Ishikawa (cell line): ENCODE results near the gene LRRC42.

Experiments used
- CEBPB ChIP-seq: IDR thresholded peaks from 2 replicates; pipeline ENCODE4 v1.6.1; 2012
- CREB1 ChIP-seq: IDR thresholded peaks from 2 replicates; pipeline ENCODE4 v1.6.1; 2012; ENCODE audit warnings: low read depth
- EP300 ChIP-seq: IDR thresholded peaks from 2 replicates; pipeline ENCODE4 v1.6.1; 2012; ENCODE audit warnings: borderline replicate concordance
- FOXM1 ChIP-seq: IDR thresholded peaks from 2 replicates; pipeline ENCODE4 v1.6.1; 2012; ENCODE audit warnings: low read depth, borderline replicate concordance
- RAD21 ChIP-seq: IDR thresholded peaks from 2 replicates; pipeline ENCODE4 v1.6.1; 2012; ENCODE audit warnings: low read depth
- REST ChIP-seq: IDR thresholded peaks from 2 replicates; pipeline ENCODE4 v1.6.1; 2012; ENCODE audit warnings: low read depth, mild to moderate bottlenecking

- TF ChIP-seq REST (no peak), CEBPB (no peak), FOXM1 (no peak), EP300 (no peak), CREB1 (no peak), RAD21 (no peak)
Observed at GRCh38 chr1:53936430-53936829, 9.7 kb upstream of the LRRC42 start.
